Measurements from ENCODE around the gene RNF11. TPM values are rescaled to one million over a fixed set of nuclear protein-coding genes. Genes with fewer than 3 reads are reported as not detected.
A peak's percentile ranks its signal among the peaks of the same experiment; 100 is the strongest.

Gene RNF11
- total and polyA plus RNA-seq, 4 experiments from 2014 or later = 37.6 to 50.3 (median 42.1) TPM

GRCh38 chr1:51320967-51321923 is 85.2 kb downstream of the RNF11 start:
- no peak overlapping the region for H3K27ac ChIP-seq (ENCODE audit: low read depth, low read length)
- Mint-ChIP-seq H3K27me3 (peaks cover 2 to 3% of the 10 kb centered on the region in 2 donors), H3K4me1 (no peaks in the 10 kb centered on the region), H3K36me3 (no peaks in the 10 kb centered on the region), H3K27ac (no peak overlapping the region), H3K4me3 (no peak overlapping the region), H3K9me3 (no peaks in the 10 kb centered on the region)
- H3K9me3 ChIP-seq (ENCODE audit: control insufficient read depth in 1 of 2, low read length in 2 of 2) = no peaks in the 10 kb centered on the region
- intact Hi-C loops (cut with micrococcal nuclease) = no loop called here
- ChIA-PET CTCF (ENCODE audit: partially characterized antibody) (interaction anchor here (0.7 kb wide), 1 partner anchor 132 kb away, joined by 3 read pairs; no protein-coding TSS in a partner anchor), POLR2A (ENCODE audit: partially characterized antibody) (no interaction called here)
- H3K4me3 ChIP-seq (ENCODE audit: low read length in 2 of 2) = no peak overlapping the region
- no peaks in the 10 kb centered on the region for H3K27me3 ChIP-seq (ENCODE audit: insufficient read depth, low read length)
- DNase-seq = no peak
- no peaks in the 10 kb centered on the region for H3K4me1 ChIP-seq (ENCODE audit: insufficient read depth, low read length)
- no peaks in the 10 kb centered on the region for H3K36me3 ChIP-seq (ENCODE audit: insufficient read depth, low read length)

- H3K4me3 Mint-ChIP-seq = no peak overlapping the region
- POLR2A ChIA-PET (ENCODE audit: partially characterized antibody) = no interaction called here
- no peaks in the 10 kb centered on the region for H3K9me3 Mint-ChIP-seq
These were observed 85.8 kb downstream of the RNF11 start for GRCh38 chr1:51321924-51322280.

GRCh38 chr1:51322417-51323101 is 86.5 kb downstream of the RNF11 start:
- Histone ChIP-seq H3K4me3 (ENCODE audit: low read length in 2 of 2) (no peak overlapping the region), H3K4me1 (ENCODE audit: insufficient read depth, low read length) (no peaks in the 10 kb centered on the region), H3K27ac (ENCODE audit: low read depth, low read length) (no peak overlapping the region), H3K9me3 (ENCODE audit: control insufficient read depth in 1 of 2, low read length in 2 of 2) (no peaks in the 10 kb centered on the region), H3K27me3 (ENCODE audit: insufficient read depth, low read length) (no peaks in the 10 kb centered on the region), H3K36me3 (ENCODE audit: insufficient read depth, low read length) (no peaks in the 10 kb centered on the region)
- Mint-ChIP-seq H3K4me3 (no peak overlapping the region), H3K4me1 (no peaks in the 10 kb centered on the region), H3K36me3 (no peaks in the 10 kb centered on the region), H3K27me3 (peaks cover 3 to 5% of the 10 kb centered on the region in 2 donors), H3K27ac (peak overlapping the region in 2 of 7 donors; percentile 11 to 14), H3K9me3 (no peaks in the 10 kb centered on the region)
- ChIA-PET POLR2A (ENCODE audit: partially characterized antibody) (no interaction called here), CTCF (ENCODE audit: partially characterized antibody) (no interaction called here)
- intact Hi-C loops (cut with micrococcal nuclease) = no loop called here
- no peak for DNase-seq

More at GRCh38 chr1:51321924-51322280, 85.8 kb downstream of the RNF11 start:
- Mint-ChIP-seq H3K36me3 (no peaks in the 10 kb centered on the region), H3K4me1 (no peaks in the 10 kb centered on the region), H3K27ac (no peak overlapping the region), H3K27me3 (peaks cover 3 to 5% of the 10 kb centered on the region in 2 donors)
- intact Hi-C loops (cut with micrococcal nuclease) = no loop called here
- Histone ChIP-seq H3K4me3 (ENCODE audit: low read length in 2 of 2) (no peak overlapping the region), H3K36me3 (ENCODE audit: insufficient read depth, low read length) (no peaks in the 10 kb centered on the region), H3K27me3 (ENCODE audit: insufficient read depth, low read length) (no peaks in the 10 kb centered on the region), H3K9me3 (ENCODE audit: control insufficient read depth in 1 of 2, low read length in 2 of 2) (no peaks in the 10 kb centered on the region), H3K27ac (ENCODE audit: low read depth, low read length) (no peak overlapping the region), H3K4me1 (ENCODE audit: insufficient read depth, low read length) (no peaks in the 10 kb centered on the region)
- DNase-seq = no peak
- CTCF ChIA-PET (ENCODE audit: partially characterized antibody) = no interaction called here

Other genes starting within 250 kb of the RNF11 start
- not detected for gene C1orf185, start 134.0 kb upstream of the RNF11 start, total RNA-seq
- not detected for gene C1orf185, start 134.0 kb upstream of the RNF11 start, polyA plus RNA-seq
- gene TTC39A, start 94.3 kb downstream of the RNF11 start, total RNA-seq = not detected
- not detected for gene TTC39A, start 94.3 kb downstream of the RNF11 start, polyA plus RNA-seq